Stimulated activated naive CD4-positive, alpha-beta T cell (primary cell): ENCODE measurements around the gene TMEM82.

Experiments used
- DNase-seq, 6 experiments: peaks; one replicate each; lab custom pipeline; 2025; lab: John Stamatoyannopoulos, UW

Gene TMEM82

GRCh38 chr1:15756143-15757015 is 14.1 kb downstream of the TMEM82 start:
- peak in 1 of 6 experiments; percentile 19 for DNase-seq

DNA sequence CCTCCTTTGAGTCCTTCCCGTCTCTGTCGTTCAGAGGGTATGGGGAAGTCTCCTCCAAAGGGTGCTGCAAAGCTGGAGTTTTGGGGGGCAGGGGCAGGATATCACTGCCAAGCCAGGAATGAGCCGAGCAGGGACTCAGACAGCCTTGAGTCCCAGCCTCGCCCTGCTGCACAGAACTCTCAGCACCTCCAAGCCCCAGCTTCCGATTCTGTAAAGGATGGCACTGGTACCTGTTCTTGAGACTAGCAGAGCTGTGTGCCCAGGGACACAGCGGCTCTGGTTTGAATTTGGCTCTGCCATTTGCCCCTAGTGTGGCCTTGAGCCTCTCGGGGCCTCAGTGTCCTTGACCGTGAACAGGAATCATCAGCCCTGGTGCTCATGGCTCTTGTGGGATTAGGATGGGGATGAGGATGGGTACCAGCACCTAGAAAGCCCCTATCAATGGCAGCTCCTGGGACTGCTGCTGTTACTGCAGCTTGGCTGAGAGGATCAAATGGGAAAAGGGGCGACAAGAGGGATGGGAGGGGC is 14.8 kb downstream of the TMEM82 start:
- no peak for DNase-seq

GRCh38 chr1:15757575-15758342 is 15.5 kb downstream of the TMEM82 start:
- DNase-seq, result no peak

DNA sequence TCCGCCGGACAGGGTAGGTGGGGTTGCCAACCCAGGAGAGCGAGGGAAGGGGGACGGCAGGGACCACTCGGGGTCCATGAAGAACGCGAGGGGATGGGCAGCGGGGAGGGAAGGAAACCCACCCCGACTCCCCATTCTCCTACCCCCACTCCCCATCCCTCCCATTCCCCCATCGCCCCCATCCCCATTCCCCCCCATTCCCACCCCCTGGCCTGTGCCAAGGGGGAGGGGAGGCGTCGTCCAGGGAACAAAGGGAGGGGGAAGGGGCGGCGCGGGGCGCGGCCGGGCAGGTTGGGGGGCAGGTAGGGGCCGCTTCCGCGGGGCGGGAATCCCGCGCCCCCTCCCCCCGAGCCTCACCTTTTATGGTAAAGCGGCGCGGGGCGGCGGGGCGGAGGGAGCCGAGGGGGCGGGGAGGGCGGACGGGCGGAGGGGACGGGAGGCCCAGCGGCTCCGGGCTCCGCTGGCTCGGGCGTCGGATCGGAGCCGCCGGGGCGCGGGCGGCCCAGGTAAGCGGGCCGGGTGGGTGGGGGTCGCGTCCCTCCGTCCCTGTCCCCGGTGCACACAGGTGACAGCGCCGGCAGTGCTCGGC is 16.1 kb downstream of the TMEM82 start, which contains the start of gene FBLIM1:
TSS of gene FBLIM1 (plus strand) at position 453 of the 589 bp plus-strand sequence. CDS start 6,189 bp downstream, outside the sequence.
- DNase-seq, result peak in 1 of 6 experiments; percentile 18

GRCh38 chr1:15758953-15759661 is 16.8 kb downstream of the TMEM82 start:
- no peak for DNase-seq

GRCh38 chr1:15760520-15761211 is 18.4 kb downstream of the TMEM82 start:
- DNase-seq, result no peak

DNA sequence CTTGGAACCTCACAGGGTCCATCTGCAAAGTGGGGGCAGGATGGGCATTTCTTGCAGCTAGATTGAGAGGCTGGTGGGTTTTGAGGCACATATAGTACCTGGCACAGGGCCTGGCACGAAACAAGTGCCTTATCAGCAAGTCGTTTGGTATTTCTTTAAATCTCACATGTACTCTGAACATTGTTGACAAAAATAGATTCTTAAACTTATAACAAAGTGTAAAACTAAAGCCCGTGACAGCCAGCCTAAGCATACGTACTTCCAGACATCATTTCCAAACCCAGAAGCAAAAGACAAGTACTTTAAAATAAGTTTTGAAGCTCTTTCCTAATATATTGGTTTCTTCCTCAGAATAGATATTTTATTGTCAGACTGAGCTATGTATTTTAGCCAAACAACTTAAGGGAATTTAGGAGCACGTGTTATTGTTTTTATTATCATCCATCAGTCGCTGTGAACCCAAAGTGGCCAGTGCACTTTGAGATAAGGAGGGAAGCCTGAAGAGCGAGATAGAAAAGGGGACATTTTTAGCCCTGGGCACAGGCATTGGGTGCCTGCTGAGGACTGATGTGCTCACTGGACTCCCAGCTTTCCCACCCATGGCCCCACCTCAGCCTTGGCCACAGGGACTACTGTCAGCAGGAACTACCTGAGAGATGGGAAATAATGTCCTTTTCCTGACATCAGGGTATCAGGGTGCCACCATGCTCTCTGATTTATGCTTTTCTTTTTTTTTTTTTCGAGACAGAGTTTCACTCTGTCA is 19.2 kb downstream of the TMEM82 start:
- no peak for DNase-seq

- DNase-seq, result no peak
Measured at GRCh38 chr1:15762546-15762945, 20.2 kb downstream of the TMEM82 start.

- DNase-seq, result no peak
Measured at GRCh38 chr1:15764269-15764764, 22.0 kb downstream of the TMEM82 start.

DNA sequence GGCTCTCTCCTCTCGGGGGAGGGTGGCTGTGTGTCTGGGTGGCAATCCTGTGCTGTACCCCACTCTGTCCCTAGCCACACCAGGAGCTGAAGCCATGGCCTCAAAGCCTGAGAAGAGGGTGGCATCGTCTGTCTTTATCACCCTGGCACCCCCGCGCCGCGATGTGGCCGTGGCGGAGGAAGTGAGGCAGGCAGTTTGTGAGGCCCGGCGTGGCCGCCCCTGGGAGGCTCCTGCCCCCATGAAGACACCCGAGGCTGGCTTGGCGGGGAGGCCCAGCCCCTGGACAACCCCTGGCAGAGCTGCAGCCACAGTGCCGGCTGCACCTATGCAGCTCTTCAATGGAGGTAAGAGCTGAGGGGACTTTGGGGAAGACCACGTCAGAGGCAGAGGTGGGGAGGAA is 22.6 kb downstream of the TMEM82 start:
- no peak for DNase-seq

- DNase-seq, result no peak
Measured at GRCh38 chr1:15765495-15766194, 23.3 kb downstream of the TMEM82 start.

DNA sequence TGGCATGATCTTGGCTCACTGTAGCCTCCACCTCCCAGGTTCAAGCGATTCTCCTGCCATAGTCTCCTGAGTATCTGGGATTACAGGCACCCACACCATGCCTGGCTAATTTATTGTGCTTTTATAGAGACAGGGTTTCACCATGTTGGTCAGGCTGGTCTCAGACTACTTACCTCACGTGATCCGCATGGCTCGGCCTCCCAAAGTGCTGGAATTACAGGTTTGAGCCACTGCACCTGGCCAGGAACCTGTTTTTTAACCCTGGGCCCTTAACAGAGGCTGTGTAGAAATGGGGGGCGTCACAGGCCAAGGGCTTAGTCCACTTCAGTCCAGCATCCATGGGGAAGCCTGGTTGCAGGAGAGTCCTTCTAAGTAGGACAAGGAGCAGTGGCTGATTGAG is 25.6 kb downstream of the TMEM82 start:
- DNase-seq, result no peak

GRCh38 chr1:15768388-15768787 is 26.1 kb downstream of the TMEM82 start:
- no peak for DNase-seq

DNA sequence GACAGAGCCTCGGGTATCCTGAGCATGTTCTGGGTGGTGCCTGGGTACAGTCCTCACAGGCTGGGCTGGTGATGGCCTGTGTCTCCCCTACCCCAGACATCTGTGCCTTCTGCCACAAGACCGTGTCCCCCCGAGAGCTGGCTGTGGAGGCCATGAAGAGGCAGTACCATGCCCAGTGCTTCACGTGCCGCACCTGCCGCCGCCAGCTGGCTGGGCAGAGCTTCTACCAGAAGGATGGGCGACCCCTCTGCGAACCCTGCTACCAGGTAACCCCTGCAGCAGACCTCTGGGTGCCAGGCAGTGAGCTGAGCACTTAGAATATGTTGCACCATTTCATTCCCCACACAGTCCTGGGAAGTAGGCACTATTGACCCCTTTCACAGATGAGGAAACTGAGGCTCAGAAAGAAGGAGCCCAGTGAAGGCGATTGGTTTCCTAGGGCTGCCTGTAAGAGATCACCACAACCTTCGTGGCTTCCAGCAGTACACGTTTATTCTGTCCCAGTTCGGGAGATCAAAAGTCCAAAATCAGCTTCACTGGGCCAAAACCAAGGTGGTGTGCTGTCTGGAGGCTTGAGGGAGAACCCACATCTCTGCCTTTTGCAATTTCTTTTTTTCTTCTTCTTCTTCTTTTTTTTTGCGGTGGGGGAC is 28.1 kb downstream of the TMEM82 start:
- no peak for DNase-seq

- DNase-seq, result no peak
Measured at GRCh38 chr1:15771836-15772515, 29.7 kb downstream of the TMEM82 start.

- DNase-seq, result no peak
Measured at GRCh38 chr1:15775706-15776105, 33.4 kb downstream of the TMEM82 start.

DNA sequence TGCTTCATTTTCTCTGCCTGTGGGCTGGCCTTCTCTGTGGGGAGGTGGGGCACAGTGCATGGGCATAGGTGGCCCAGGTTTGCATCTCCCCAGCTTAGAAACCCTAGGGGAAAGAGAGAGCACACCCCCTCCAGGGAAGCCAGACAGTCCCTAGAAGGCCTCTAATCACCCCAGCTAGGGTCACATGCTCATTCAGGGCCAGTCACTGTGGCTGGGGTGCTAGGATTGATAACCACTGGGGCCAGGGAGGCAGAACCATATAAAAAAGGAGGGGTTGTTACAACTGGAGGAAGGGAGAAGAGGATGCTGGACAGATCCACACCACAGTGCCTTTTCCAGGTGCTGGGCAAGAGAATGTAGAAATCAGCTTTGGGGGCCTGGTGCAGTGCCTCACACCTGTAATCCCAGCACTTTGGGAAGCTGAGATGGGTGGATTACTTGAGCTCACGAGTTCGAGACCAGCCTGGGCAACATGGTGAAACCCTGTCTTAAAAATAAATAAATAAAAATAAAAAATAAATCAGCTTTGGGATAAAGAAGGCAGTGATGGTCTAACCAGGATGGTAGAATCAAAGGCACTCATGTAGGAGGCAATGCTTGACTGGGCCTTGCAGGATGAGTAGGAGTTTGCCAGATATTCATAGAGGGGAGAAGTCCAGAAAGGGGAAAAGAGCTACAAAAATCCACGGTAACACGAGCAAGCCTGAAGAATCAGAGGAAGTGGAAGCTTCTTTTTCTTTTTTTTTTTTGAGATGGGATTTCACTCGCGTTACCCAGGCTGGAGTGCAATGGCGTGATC is 35.8 kb downstream of the TMEM82 start:
- DNase-seq, result no peak

DNA sequence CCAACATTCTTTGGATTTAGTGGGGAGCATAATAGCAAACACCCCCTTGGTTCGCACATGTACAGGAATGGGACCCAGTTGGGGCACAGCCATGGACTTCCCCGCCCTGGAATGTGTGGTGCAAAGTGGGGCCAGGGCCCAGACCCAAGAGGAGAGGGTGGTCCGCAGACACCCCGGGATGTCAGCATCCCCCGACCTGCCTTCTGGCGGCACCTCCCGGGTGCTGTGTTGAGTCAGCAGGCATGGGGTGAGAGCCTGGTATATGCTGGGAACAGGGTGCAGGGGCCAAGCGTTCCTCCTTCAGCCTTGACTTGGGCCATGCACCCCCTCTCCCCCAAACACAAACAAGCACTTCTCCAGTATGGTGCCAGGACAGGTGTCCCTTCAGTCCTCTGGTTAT is 43.4 kb downstream of the TMEM82 start:
- no peak for DNase-seq
